Left renal cortex interstitium (tissue), 4 donors: Measurements from ENCODE around the gene ZFAND3. TPM values are rescaled to one million over a fixed set of nuclear protein-coding genes. Genes with fewer than 3 reads are reported as not detected.
"Not testable (repeated sequence)": the region's sequence is repeated elsewhere in the genome, so short reads cannot be mapped to it uniquely, and the experiment has no call there.

ENCODE experiments used
- DNase-seq, 4 donors: peaks; one replicate each; pipeline ENCODE4 v3.0.0-alpha.2; 2013; ENCODE audit warnings: low read depth in 4 of 4, low spot score in 2 of 4, missing footprints in 1 of 4
- polyA plus RNA-seq, 4 donors: library from polyadenylated mRNA; unstranded; fragments of 120-200 nt; gene quantifications; one replicate each; pipeline ENCODE4 v1.2.1, GENCODE V29; 2013; ENCODE audit not compliant: insufficient read length in 4 of 4

The ZFAND3 gene
- polyA plus RNA-seq, 4 donors = 134 to 161 (median 148) TPM

DNA sequence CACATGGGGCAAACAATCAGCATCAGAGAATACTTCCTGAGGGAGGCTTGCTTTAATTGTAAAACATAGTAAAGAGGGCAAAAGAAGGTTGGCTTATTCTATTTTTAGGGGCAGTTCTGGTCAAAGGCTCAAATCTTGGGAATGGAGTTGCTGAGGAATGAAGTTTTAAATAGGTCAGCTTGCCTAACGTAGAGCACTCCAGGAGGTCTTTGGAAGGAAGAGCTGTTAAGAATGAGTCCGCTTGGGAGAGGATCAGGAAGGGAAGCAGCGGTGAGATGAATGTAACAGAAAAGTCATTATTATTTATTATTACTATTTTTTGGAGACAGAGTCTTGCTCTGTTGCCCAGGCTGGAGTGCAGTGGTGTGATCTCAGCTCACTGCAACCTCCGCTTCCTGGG, 108.7 kb downstream of the ZFAND3 start:
- DNase-seq = no peak

GRCh38 chr6:37930288-37930971, 110.9 kb downstream of the ZFAND3 start:
- DNase-seq = no peak

DNA sequence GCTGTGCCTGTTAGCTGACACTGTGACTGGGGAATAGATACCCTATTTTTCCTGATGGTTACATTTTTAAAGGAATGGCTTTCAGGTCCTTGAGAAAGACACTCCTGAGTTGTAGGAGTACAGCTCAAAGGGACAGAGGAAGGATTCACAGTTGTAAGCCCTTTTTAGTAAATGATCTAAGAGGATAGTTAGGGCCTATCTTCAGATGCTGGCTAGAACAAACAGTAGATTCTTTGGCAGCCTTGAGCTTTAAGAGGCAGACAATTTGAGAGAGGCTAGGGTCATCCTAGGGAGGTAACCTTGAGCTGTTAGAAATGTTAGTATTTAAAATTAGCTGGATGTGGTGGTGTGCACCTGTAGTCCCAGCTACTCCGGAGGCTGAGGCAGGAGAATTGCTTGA, 111.5 kb downstream of the ZFAND3 start:
- no peak for DNase-seq

- no peak for DNase-seq
These were observed 114.7 kb downstream of the ZFAND3 start for GRCh38 chr6:37934276-37934675.

GRCh38 chr6:37936150-37936549, 116.6 kb downstream of the ZFAND3 start:
- no peak for DNase-seq

DNA sequence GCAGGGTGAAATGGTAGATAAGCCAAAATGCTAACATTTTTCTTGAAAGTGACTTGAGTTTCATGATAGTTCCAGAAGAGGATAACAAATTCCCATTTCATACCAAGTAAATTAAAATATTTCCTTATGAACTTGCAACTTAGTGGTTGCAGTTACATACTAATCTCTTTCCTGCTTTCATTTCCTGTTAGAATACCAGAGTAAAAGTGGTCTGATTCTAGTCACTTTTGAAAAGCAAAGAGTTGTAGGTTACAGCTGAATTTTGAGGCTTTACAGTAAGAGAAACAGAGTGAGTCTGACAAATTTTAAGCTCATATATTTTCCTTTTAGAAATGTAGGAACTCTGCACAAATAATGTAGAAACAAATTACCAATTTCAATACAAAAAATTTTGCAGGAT, 117.4 kb downstream of the ZFAND3 start:
- DNase-seq = no peak

DNA sequence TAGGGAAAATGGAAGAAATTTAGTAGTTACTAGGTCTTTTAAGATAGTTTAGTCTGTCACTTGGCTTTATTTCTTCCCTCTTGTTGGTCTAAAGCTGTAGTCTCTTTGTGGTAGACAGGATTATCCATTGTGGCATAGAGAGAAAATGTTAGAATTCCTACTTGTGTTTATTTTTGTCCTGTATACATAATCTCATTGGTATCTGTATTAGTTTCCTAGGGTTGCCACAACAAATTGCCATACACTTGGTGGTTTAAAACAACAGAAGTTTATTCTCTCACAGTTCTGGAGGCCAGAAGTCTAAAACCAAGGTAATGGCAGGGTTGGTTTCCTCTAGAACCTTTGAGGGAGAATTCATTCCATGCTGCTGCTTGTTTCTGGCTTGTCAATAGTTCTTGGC, 119.4 kb downstream of the ZFAND3 start:
- DNase-seq = no peak

DNA sequence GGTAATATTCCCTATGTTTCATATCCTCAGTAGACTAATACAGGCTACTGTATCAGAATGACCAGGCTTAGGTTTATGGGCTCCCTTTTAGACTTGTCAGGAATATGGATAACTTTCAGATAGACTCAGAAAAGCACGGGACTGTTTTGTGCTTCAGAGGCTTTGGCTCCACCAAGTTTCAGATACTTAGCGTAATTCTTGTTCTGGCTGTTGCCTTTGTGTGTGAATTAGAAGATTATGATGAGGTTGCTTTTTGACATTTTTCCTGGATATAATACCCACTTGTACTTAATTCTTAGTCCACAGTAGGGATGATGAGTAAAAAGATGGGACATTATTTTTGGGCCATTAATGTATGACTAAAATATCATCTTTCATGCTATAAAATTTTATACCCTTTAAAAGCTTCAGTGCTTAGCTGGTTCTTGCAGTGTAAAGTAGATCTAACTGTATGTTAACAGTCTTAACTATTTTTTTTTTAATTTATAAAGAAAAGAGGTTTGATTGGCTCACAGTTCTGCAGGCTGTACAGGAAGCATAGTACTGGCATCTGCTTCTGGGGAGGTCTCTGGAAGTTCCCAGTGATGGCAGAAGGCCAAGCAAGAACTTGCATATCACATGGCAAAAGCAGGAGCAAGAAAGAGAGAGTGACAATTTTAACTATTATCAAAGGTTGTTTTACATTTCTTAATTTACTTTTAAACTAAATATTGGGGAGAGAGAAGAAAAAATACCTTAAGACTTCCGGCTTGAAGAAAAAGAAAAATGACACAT, 120.7 kb downstream of the ZFAND3 start:
- DNase-seq = no peak

DNA sequence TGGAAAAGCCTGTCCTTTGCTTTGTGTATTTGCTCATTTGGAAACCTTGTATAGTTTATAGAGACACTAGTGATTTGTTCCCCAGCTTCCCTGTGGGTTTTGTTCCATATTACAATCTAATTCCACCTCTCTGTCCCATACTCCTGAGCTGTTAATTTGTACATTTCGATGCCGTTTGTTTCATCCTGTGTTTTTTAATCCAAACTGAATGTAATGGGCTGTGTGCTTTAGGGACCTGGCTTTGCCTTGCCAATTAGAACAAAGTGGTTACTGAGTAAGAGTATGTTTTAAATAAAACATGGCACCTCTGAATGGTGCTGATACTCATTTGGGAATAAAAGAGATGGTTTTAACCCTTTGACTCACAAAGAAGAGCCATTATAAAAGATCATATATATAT, 122.3 kb downstream of the ZFAND3 start:
- DNase-seq = no peak

DNA sequence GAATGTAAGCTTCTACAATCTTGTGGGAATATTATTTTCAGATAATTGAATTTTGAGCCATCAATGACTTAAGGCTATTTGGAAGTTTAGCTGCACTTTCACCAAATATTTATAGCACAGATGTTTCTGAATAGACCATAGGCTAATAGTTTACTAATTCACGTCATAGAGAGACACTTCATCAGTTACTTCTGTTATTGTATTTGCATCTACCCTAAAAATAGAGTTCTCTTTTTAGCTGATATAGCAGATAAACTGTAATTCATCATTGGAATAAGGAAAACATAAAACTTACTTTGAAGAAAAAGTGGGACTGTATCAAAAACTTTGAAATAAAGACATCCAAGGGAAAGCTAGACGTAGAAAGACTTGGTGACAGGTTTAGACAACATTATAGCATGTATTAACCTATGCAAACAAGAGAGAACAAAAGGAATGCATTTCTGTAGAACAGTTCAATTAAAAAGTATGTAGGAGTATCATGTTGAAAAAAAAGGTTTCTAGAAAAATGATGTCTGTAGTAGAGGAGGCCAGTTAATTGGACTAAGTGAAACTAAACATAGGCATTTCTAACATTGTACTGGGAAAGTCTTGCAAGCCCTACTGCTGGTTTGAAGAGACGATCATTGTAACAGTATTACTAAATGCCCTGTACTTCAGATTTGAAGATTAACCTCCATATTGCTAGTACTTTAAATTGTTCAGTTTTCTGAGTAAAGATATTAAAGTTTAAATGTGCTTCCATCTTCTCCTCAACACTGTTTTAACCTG, 123.3 kb downstream of the ZFAND3 start:
- no peak for DNase-seq

- no peak for DNase-seq
These were observed 124.0 kb downstream of the ZFAND3 start for GRCh38 chr6:37943436-37944058.

DNA sequence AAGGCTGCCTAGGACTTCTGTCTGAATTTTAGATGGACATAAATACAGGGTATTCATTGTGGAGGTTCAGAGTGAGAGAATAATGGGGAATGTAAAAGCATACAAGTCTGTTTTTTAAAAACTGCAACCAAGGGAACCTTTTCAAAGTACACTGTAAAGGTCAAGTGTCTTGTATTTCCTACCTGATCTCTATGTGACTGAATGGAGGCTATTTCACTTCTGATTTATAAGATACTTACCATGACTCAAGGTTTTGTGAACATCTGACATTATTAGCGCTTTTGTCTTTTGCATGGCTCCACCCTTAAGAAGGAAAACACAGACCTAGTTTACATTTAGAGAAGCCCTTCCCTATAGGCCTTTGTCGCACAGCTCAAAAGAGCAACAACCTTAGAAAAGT, 126.5 kb downstream of the ZFAND3 start:
- DNase-seq = no peak

- no peak for DNase-seq
These were observed 127.9 kb downstream of the ZFAND3 start for GRCh38 chr6:37947468-37947867.

- not testable (repeated sequence) for DNase-seq
These were observed 129.1 kb downstream of the ZFAND3 start for GRCh38 chr6:37948584-37948983.

DNA sequence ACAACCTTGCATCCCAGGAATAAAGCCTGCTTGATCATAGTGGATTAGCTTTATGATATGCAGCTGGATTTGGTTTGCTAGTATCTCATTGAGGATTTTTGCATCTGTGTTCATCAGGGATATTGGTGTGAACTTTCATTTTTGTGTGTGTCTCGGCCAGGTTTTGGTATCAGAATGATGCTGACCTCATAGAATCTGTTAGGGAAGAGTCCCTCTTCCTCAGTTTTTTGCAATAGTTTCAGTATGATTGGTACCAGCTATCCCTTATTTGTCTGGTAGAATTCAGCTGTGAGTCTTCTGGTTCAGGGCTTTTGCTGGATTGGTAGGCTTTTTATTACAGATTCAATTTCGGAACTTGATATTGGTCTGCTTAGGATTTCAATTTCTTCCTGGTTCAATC, 132.5 kb downstream of the ZFAND3 start:
- no peak for DNase-seq

DNA sequence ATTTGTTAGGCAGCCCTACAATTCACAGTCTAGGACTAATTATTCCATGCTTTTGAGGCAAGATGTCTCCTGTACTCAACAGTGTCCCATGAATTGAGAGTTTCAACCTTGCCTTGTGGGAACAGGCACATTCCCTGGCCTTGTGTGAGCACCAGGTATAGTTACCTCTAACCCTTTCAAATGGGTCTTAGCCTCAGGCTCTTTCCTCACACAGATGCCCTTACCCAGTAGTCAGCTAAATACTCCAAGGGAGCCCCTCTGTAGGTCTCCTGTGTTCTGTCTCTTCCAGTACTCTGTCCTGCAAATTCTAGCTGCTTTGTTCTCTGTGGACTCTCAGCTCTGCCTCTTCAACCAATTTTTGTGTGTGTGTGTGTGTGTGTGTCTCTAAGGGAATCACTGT, 135.3 kb downstream of the ZFAND3 start:
- no peak for DNase-seq

- DNase-seq = no peak
These were observed 137.3 kb downstream of the ZFAND3 start for GRCh38 chr6:37956711-37957275.

DNA sequence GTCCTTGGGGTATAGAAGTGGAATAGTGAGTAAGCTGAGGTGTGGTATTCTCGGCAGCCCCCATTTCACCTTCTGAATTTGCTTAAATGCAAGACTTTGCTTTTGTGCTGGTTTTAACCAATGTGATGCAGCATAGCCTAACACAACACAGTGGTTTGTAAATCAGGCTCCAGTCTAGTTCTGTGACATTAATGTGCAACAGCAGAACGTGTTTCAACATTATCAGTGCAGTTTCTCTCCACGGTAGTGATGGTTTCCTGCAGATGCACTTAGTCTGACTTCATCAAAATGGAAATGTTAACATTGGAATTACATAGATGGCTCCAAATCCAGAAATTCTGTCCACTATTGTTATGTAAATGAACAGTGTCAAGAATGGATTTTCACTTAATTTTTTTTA, 139.5 kb downstream of the ZFAND3 start:
- DNase-seq = no peak

- no peak for DNase-seq
These were observed 140.8 kb downstream of the ZFAND3 start for GRCh38 chr6:37960139-37960935.
